HCT116 (cell line): Measurements from ENCODE around the gene NOLC1. TPM values are rescaled to one million over a fixed set of nuclear protein-coding genes. Genes with fewer than 3 reads are reported as not detected.

ENCODE experiments used
- ATAC-seq: fragments of 200-7000 bp; cut with Tn5 transposase; 2 replicates; pipeline ENCODE4 v1.9.1; 2020; ENCODE audit warnings: mild to moderate bottlenecking, moderate library complexity
- Bru-seq: library from RNA; stranded (reverse); fragments of 400-500 nt; gene quantifications from one replicate; lab custom pipeline; 2021; lab: Mats Ljungman, UMichigan
- BruChase-seq, 2 experiments: library from RNA; stranded (reverse); fragments of 400-500 nt; gene quantifications; one replicate each; lab custom pipeline; 2021; lab: Mats Ljungman, UMichigan
- BruUV-seq: library from RNA; stranded (reverse); fragments of 400-500 nt; replicated peaks from 2 replicates; lab custom pipeline; 2021; lab: Mats Ljungman, UMichigan
- CTCF ChIA-PET: fragments of 300-600 bp; sonication (Branson Sonifier 250); formaldehyde crosslinking; loops from one replicate; lab custom pipeline; 2021; ENCODE audit warnings: antibody characterized with exemption; lab: Charles Lee
- POLR2A ChIA-PET: fragments of 300-600, 350-600 bp; sonication (Branson Sonifier 250); formaldehyde crosslinking; loops from one replicate; lab custom pipeline; 2021; ENCODE audit warnings: antibody characterized with exemption; lab: Charles Lee
- RAD21 ChIA-PET, 2 experiments: fragments of 300-600 bp; sonication (Branson Sonifier 250); formaldehyde crosslinking; loops; one replicate each; lab custom pipeline; 2023; ENCODE audit warnings: low total read pairs in 2 of 2; ENCODE audit not compliant: uncharacterized antibody in 2 of 2, unreplicated experiment in 2 of 2, low non-redundant PET in 1 of 2; lab: Charles Lee
- DNase-seq: peaks from one replicate; pipeline ENCODE4 v3.0.0-alpha.2; 2010; ENCODE audit warnings: low read depth, low spot score
- H2AFZ ChIP-seq: fragments of 200-600 bp; shearing (Covaris generic), sonication (generic); 2 replicates; pipeline ENCODE4 v1.6.1; 2017; ENCODE audit warnings: low read depth, mixed run types, mixed read lengths, antibody characterized with exemption, low read length; ENCODE audit not compliant: poor library complexity, severe bottlenecking
- H3K27ac ChIP-seq: 2 replicates; pipeline ENCODE4 v1.5.1; 2012; ENCODE audit warnings: low read depth, low read length
- H3K27me3 ChIP-seq: fragments of 200-600 bp; sonication (generic); 2 replicates; pipeline ENCODE4 v1.6.1; 2016; ENCODE audit warnings: mixed run types, low read length, mixed read lengths; ENCODE audit not compliant: insufficient read depth
- H3K36me3 ChIP-seq, 2 experiments: fragments of 200-500 bp in 1 of 2; fragments of 200-600 bp in 1 of 2; sonication (Bioruptor generic) in 1 of 2; sonication (generic) in 1 of 2; 2 replicates each; pipeline versions ENCODE4 v1.5.1 to v1.6.1; 2014 to 2016; ENCODE audit warnings: low read length in 2 of 2, inconsistent platforms in 1 of 2, mixed read lengths in 1 of 2, mixed run types in 1 of 2; ENCODE audit not compliant: insufficient read depth in 2 of 2, control insufficient read depth in 1 of 2
- H3K4me1 ChIP-seq, 2 experiments: fragments of 200-600 bp in 1 of 2; sonication (generic) in 1 of 2; 2 replicates each; pipeline versions ENCODE4 v1.5.1 to v1.6.1; 2012 to 2017; ENCODE audit warnings: low read length in 2 of 2, inconsistent platforms in 1 of 2, mild to moderate bottlenecking in 1 of 2, mixed read lengths in 1 of 2, mixed run types in 1 of 2, moderate library complexity in 1 of 2; ENCODE audit not compliant: insufficient read depth in 2 of 2, control insufficient read depth in 1 of 2
- H3K4me2 ChIP-seq: fragments of 200-600 bp; sonication (generic); 2 replicates; pipeline ENCODE4 v1.6.1; 2017; ENCODE audit warnings: mixed run types, low read length, mixed read lengths
- H3K4me3 ChIP-seq, 2 experiments: fragments of 200-600 bp in 1 of 2; sonication (generic) in 1 of 2; replicated peaks in 1 of 2; 2 replicates each; pipeline ENCODE4 v1.5.1; 2011 to 2016; ENCODE audit warnings: low read length in 2 of 2, control low read depth in 1 of 2, low read depth in 1 of 2, mild to moderate bottlenecking in 1 of 2, mixed read lengths in 1 of 2, mixed run types in 1 of 2
- H3K79me2 ChIP-seq: fragments of 200-600 bp; sonication (generic); 2 replicates; pipeline ENCODE4 v1.6.1; 2017; ENCODE audit warnings: mild to moderate bottlenecking, mixed run types, low read length, moderate library complexity, mixed read lengths; ENCODE audit not compliant: insufficient read depth
- H3K9ac ChIP-seq: fragments of 200-600 bp; sonication (generic); 2 replicates; pipeline ENCODE4 v1.6.1; 2016; ENCODE audit warnings: low read length, mixed read lengths
- H3K9me2 ChIP-seq: fragments of 200-600 bp; sonication (generic), shearing (Covaris generic); 2 replicates; pipeline ENCODE4 v1.6.1; 2017; ENCODE audit warnings: mixed run types, mild to moderate bottlenecking, moderate library complexity; ENCODE audit not compliant: insufficient read depth
- H3K9me3 ChIP-seq, 2 experiments: fragments of 200-500 bp in 1 of 2; fragments of 200-600 bp in 1 of 2; sonication (Bioruptor generic) in 1 of 2; sonication (generic) in 1 of 2; 2 replicates each; pipeline ENCODE4 v1.6.1; 2014 to 2017; ENCODE audit warnings: low read length in 2 of 2, mixed read lengths in 2 of 2, inconsistent platforms in 1 of 2, low read depth in 1 of 2, mild to moderate bottlenecking in 1 of 2, mixed run types in 1 of 2, moderate library complexity in 1 of 2; ENCODE audit not compliant: control insufficient read depth in 1 of 2, insufficient read depth in 1 of 2
- H4K20me1 ChIP-seq: fragments of 200-600 bp; sonication (generic), shearing (Covaris generic); 2 replicates; pipeline ENCODE4 v1.6.1; 2017; ENCODE audit warnings: mixed run types, mild to moderate bottlenecking, moderate library complexity; ENCODE audit not compliant: insufficient read depth
- EZH2phosphoT487 ChIP-seq: fragments of 200-600 bp; IDR thresholded peaks from 2 replicates; pipeline ENCODE4 v1.6.1; 2018; ENCODE audit warnings: antibody characterized with exemption, borderline replicate concordance
- FOSL1 ChIP-seq: IDR thresholded peaks from 2 replicates; pipeline ENCODE4 v1.6.1; 2012; ENCODE audit warnings: low read depth
- POLR2A ChIP-seq: IDR thresholded peaks from 2 replicates; pipeline ENCODE4 v1.7.0; 2011; ENCODE audit warnings: borderline replicate concordance; ENCODE audit not compliant: insufficient read depth, insufficient read length; ENCODE audit errors: extremely low read depth
- POLR2AphosphoS5 ChIP-seq: IDR thresholded peaks from 2 replicates; pipeline ENCODE4 v1.6.1; 2011; ENCODE audit warnings: mild to moderate bottlenecking, low read depth, low read length, moderate library complexity
- SIN3A ChIP-seq: IDR thresholded peaks from 2 replicates; pipeline ENCODE4 v1.6.1; 2012; ENCODE audit warnings: low read depth
- SP1 ChIP-seq: IDR thresholded peaks from 2 replicates; pipeline ENCODE4 v1.6.1; 2012; ENCODE audit warnings: low read depth
- SRF ChIP-seq: IDR thresholded peaks from 2 replicates; pipeline ENCODE4 v1.6.1; 2012; ENCODE audit warnings: low read depth
- TCF7L2 ChIP-seq: IDR thresholded peaks from 2 replicates; pipeline ENCODE4 v1.7.0; 2011; ENCODE audit warnings: borderline replicate concordance, inconsistent platforms; ENCODE audit not compliant: insufficient read depth, insufficient read length; ENCODE audit errors: extremely low read depth
- YY1 ChIP-seq: IDR thresholded peaks from 2 replicates; pipeline ENCODE4 v1.6.1; 2011; ENCODE audit warnings: low read length, low read depth, moderate library complexity, mild to moderate bottlenecking; ENCODE audit not compliant: insufficient replicate concordance; ENCODE audit errors: extremely low read depth
- ZFX ChIP-seq: fragments of 450-650 bp; IDR thresholded peaks from 2 replicates; pipeline ENCODE4 v1.6.1; 2017
- ZNF274 ChIP-seq: fragments of 200-500 bp; sonication (Bioruptor generic); IDR thresholded peaks from 2 replicates; pipeline ENCODE4 v1.6.1; 2014; ENCODE audit warnings: mild to moderate bottlenecking, low read depth, low read length, inconsistent platforms
- intact Hi-C: fragments of 100-400 bp; cut with micrococcal nuclease; formaldehyde crosslinking; loops from 2 replicates; pipeline ENCODE4 v1.10.0; 2022
- long read RNA-seq: library from polyadenylated mRNA; unstranded; transcript quantifications from one replicate; pipeline ENCODE4 v2.0.0, GENCODE V29; 2021; ENCODE audit not compliant: unreplicated experiment
- polyA plus RNA-seq: library from polyadenylated mRNA; unstranded; fragments of >200 nt; gene quantifications from 2 replicates; pipeline ENCODE4 v1.2.1, GENCODE V29; 2012; ENCODE audit warnings: missing spikeins
- total RNA-seq: library from RNA; stranded (reverse); gene quantifications from one replicate; pipeline ENCODE4 v1.2.1, GENCODE V29; 2021; ENCODE audit not compliant: unreplicated experiment
- TF ChIP-seq, protein P1 (sequence below): IDR thresholded peaks from 2 replicates; pipeline ENCODE4 v1.6.1; 2011; ENCODE audit warnings: mild to moderate bottlenecking, low read length, moderate library complexity; ENCODE audit not compliant: insufficient replicate concordance; ENCODE audit errors: extremely low read depth
- TF ChIP-seq, protein P2 (sequence below), 3 experiments: fragments of 200-600 bp in 1 of 3; sonication (generic) in 1 of 3; IDR thresholded peaks in 2 of 3; conservative IDR thresholded peaks in 1 of 3; 2 replicates each; pipeline ENCODE4 v1.5.1; 2012 to 2017; ENCODE audit warnings: low read depth in 2 of 3, low read length in 2 of 3, antibody characterized with exemption in 1 of 3, borderline replicate concordance in 1 of 3, control low read depth in 1 of 3, mild to moderate bottlenecking in 1 of 3, mixed read lengths in 1 of 3, mixed run types in 1 of 3, moderate library complexity in 1 of 3; ENCODE audit not compliant: insufficient read depth in 1 of 3

Gene NOLC1
- total RNA-seq (231 TPM), Bru-seq, nascent RNA (percentile 99 among the genes with signal in this experiment), BruChase-seq, experiment 1, labeled RNA remaining after a 6-hour chase (percentile 100 among the genes with signal in this experiment), BruChase-seq, experiment 2, labeled RNA remaining after a 2-hour chase (percentile 99 among the genes with signal in this experiment)
- 108 and 121 TPM in 2 replicates for polyA plus RNA-seq
- long read RNA-seq, transcript NOLC1-207 (13 exons, 2,441 nt) = major isoform, 151 of 517 reads
- long read RNA-seq, transcript NOLC1-202 (13 exons, 3,967 nt) = minor isoform, 13 of 517 reads
- long read RNA-seq, transcript NOLC1-209 (13 exons, 3,932 nt) = minor isoform, 138 of 517 reads
- long read RNA-seq, partial matches to known transcripts = 151 of 517 reads
- long read RNA-seq, other reads (novel, unspliced or antisense) = 61 of 517 reads

DNA sequence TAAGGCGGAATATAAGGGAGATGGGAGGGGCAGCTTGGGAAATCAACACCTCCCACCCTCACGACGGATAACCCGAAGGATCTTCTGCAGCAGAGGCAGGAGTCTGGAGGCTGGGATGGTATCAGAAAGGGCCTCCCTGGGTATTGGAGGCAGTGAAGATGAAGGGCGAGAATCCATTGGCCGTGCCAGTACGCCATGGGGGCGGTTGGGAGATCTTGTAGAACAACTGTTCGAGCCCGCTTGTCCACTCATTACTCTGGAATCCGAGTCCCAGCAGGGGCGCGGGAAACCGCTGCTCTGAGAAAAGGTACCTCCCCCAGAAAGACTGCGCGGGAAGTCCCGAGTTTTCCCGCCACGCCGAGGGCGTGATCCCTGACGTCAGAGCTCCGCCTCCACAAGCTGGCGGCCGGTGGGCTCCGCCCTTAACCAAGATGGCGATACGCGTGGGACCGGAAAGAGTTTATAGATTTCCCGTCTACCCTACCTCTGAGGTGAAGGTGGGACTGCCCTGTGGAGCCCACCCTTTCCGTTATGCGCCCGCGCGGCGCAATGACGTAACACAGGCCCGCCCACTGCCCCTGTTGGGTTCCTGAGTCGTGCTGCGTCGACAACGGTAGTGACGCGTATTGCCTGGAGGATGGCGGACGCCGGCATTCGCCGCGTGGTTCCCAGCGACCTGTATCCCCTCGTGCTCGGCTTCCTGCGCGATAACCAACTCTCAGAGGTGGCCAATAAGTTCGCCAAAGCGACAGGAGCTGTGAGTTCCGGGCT lies at the start of gene NOLC1:
Gene NOLC1 (plus strand): TSS at position 616 of the 771 bp plus-strand sequence. CDS start 22 bp downstream, at position 638.
- H4K20me1 ChIP-seq = peaks cover 11% of the 10 kb centered on the region; the same call in 1 of the 2 replicates
- H3K9me2 ChIP-seq = no peaks in the 10 kb centered on the region
- H3K27me3 ChIP-seq = no peaks in the 10 kb centered on the region
- H2AFZ ChIP-seq = no peak within 1 kb of the TSS
- DNase-seq (peak; percentile 100), ATAC-seq (peak; percentile 87)
- ChIA-PET CTCF (interaction anchor here (1.0 to 2.0 kb wide), 7 partner anchors 17 to 311 kb away, joined by 3 to 11 read pairs (median 5); partner anchors contain the start of gene PPRC1), POLR2A (interaction anchor here (0.6 to 1.6 kb wide), 9 partner anchors 9 to 351 kb away, joined by 3 to 9 read pairs (median 3); partner anchors contain the start of gene ARMH3), RAD21 (interaction anchor here (0.6 kb wide), 2 partner anchors 21 to 312 kb away, joined by 3 to 4 read pairs; no protein-coding TSS in a partner anchor)
- no TSS peak for BruUV-seq
- H3K4me2 ChIP-seq = peak within 1 kb of the TSS; percentile 77
- H3K4me1 ChIP-seq = peaks cover 27 to 50% of the 10 kb centered on the region in 2 experiments
- intact Hi-C loops = loop anchor here (1.0 to 5.0 kb wide), 3 partner anchors 20 to 350 kb away; partner anchors contain the start of genes ACTR1A, HPS6 and SUFU
- H3K4me3 ChIP-seq = peak within 1 kb of the TSS; percentile 89 to 97
- H3K9me3 ChIP-seq = no peaks in the 10 kb centered on the region
- H3K36me3 ChIP-seq = peaks cover 37 to 62% of the 10 kb centered on the region in 2 experiments
- H3K9ac ChIP-seq = peak within 1 kb of the TSS; percentile 98
- peak within 1 kb of the TSS; percentile 76 for H3K27ac ChIP-seq
- peaks cover 77% of the 10 kb centered on the region for H3K79me2 ChIP-seq
- TF ChIP-seq, protein P1, sequence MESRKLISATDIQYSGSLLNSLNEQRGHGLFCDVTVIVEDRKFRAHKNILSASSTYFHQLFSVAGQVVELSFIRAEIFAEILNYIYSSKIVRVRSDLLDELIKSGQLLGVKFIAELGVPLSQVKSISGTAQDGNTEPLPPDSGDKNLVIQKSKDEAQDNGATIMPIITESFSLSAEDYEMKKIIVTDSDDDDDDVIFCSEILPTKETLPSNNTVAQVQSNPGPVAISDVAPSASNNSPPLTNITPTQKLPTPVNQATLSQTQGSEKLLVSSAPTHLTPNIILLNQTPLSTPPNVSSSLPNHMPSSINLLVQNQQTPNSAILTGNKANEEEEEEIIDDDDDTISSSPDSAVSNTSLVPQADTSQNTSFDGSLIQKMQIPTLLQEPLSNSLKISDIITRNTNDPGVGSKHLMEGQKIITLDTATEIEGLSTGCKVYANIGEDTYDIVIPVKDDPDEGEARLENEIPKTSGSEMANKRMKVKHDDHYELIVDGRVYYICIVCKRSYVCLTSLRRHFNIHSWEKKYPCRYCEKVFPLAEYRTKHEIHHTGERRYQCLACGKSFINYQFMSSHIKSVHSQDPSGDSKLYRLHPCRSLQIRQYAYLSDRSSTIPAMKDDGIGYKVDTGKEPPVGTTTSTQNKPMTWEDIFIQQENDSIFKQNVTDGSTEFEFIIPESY = peak; percentile 55
- TF ChIP-seq EZH2phosphoT487 (no peak), SIN3A (no peak), SP1 (no peak), FOSL1 (no peak), SRF (no peak), POLR2A (peak; percentile 96), YY1 (peak; percentile 98), TCF7L2 (peak; percentile 55), POLR2AphosphoS5 (peak; percentile 100), ZFX (no peak), ZNF274 (no peak)
- TF ChIP-seq, protein P2, sequence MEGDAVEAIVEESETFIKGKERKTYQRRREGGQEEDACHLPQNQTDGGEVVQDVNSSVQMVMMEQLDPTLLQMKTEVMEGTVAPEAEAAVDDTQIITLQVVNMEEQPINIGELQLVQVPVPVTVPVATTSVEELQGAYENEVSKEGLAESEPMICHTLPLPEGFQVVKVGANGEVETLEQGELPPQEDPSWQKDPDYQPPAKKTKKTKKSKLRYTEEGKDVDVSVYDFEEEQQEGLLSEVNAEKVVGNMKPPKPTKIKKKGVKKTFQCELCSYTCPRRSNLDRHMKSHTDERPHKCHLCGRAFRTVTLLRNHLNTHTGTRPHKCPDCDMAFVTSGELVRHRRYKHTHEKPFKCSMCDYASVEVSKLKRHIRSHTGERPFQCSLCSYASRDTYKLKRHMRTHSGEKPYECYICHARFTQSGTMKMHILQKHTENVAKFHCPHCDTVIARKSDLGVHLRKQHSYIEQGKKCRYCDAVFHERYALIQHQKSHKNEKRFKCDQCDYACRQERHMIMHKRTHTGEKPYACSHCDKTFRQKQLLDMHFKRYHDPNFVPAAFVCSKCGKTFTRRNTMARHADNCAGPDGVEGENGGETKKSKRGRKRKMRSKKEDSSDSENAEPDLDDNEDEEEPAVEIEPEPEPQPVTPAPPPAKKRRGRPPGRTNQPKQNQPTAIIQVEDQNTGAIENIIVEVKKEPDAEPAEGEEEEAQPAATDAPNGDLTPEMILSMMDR (IDR thresholded peaks at IDR 0.05 in 2 of 3, conservative IDR thresholded peaks at IDR 0.05 in 1 of 3; ENCODE audit: borderline replicate concordance in 1 of 3, insufficient read depth in 1 of 3, low read depth in 2 of 3, low read length in 2 of 3) = no peak
- TF ChIP-seq, all 23 proteins: peak for 5
